Lower leg skin (tissue), 4 donors: ENCODE results near the gene NEK1. TPM values are rescaled to one million over a fixed set of nuclear protein-coding genes. Genes with fewer than 3 reads are reported as not detected.

Source experiments
- DNase-seq, 2 donors: peaks; one replicate each; pipeline ENCODE4 v3.0.0-alpha.2; 2019; ENCODE audit warnings: low spot score in 2 of 2
- H3K4me3 ChIP-seq: fragments of 200-600 bp; sonication (generic); 2 replicates; pipeline ENCODE4 v1.5.1; 2017; ENCODE audit warnings: mild to moderate bottlenecking, low read depth; ENCODE audit not compliant: poor library complexity, severe bottlenecking
- POLR2A ChIP-seq, 2 donors: fragments of 450-650 bp; IDR thresholded peaks; one replicate each; pipeline ENCODE4 v1.6.1; 2016 to 2017; ENCODE audit warnings: antibody characterized with exemption in 2 of 2, mild to moderate bottlenecking in 1 of 2, moderate library complexity in 1 of 2
- WGBS, 2 donors: methylation state at CpG; one replicate each; pipeline ENCODE4 v1.1.5; 2018; 5-methylcytosine and 5-hydroxymethylcytosine counted together
- intact Hi-C: fragments of 100-400 bp; cut with DNase I; formaldehyde crosslinking; loops from one replicate; pipeline ENCODE4 v1.15.0; 2023; ENCODE audit warnings: low total_unique reads
- total RNA-seq, 4 donors: library from RNA; depleted of rRNA; stranded (reverse); fragments of >200 nt; gene quantifications; one replicate each; pipeline ENCODE4 v1.1.0, GENCODE V29; 2016
- TF ChIP-seq, protein P1 (sequence below), 3 donors: fragments of 450-650 bp; IDR thresholded peaks; one replicate each; pipeline ENCODE4 v1.5.1; 2016; ENCODE audit warnings: antibody characterized with exemption in 3 of 3, mild to moderate bottlenecking in 3 of 3, moderate library complexity in 2 of 3

NEK1 gene
- total RNA-seq, 4 donors from 2014 or later, result 4.8 to 6.9 (median 5.5) TPM

DNA sequence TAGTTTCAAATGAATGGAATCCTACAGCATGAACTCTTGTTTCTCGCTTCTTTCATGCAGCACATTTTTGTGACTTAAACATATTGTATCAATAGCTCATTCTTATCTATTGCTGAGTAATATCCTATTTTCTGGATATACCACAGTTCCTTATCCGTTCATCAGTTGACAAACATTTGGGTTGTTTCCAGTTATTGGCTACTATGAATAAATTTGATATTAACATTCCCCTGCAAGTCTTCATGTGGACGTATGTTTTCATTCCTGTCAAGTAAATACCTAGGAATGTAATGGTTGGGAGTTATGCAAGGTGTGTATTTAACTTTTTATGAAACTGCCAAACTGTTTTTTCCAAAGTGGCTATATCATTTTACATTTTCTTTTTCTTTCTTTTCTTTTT is 227.6 kb downstream of the NEK1 start:
- TF ChIP-seq, protein P1, sequence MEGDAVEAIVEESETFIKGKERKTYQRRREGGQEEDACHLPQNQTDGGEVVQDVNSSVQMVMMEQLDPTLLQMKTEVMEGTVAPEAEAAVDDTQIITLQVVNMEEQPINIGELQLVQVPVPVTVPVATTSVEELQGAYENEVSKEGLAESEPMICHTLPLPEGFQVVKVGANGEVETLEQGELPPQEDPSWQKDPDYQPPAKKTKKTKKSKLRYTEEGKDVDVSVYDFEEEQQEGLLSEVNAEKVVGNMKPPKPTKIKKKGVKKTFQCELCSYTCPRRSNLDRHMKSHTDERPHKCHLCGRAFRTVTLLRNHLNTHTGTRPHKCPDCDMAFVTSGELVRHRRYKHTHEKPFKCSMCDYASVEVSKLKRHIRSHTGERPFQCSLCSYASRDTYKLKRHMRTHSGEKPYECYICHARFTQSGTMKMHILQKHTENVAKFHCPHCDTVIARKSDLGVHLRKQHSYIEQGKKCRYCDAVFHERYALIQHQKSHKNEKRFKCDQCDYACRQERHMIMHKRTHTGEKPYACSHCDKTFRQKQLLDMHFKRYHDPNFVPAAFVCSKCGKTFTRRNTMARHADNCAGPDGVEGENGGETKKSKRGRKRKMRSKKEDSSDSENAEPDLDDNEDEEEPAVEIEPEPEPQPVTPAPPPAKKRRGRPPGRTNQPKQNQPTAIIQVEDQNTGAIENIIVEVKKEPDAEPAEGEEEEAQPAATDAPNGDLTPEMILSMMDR (IDR thresholded peaks at IDR 0.05), result no peak
- TF ChIP-seq POLR2A (IDR thresholded peaks at IDR 0.05), result no peak
- no peak for DNase-seq
- 83 to 86% methylated on average over 3 of the region's 3 CpGs for whole genome bisulfite sequencing, 2 donors
- H3K4me3 ChIP-seq, result no peak overlapping the region
- intact Hi-C loops, result no loop called here

DNA sequence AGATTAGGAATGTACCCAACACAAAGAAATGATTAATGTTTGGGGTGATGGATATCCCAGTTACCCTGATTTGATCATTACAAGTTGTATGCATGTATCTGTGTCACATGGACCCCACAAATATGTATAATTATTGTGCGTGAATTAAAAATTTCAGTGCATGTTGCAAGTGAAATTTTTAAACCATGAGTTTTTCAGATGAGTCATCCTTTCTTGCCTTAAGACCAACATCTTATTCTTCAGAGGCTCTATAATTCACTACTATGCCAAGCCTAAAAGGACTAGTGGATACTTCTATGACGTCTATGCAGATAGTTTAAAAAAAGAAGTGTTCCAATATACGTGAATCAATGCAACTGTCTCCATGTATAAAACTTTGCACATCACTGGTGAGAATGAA is 228.7 kb downstream of the NEK1 start:
- TF ChIP-seq, protein P1 (IDR thresholded peaks at IDR 0.05), result no peak
- TF ChIP-seq POLR2A (IDR thresholded peaks at IDR 0.05), result no peak
- DNase-seq, result no peak
- 54 to 63% methylated on average over 3 of the region's 3 CpGs for WGBS, 2 donors
- H3K4me3 ChIP-seq, result no peak overlapping the region
- intact Hi-C loops, result no loop called here

DNA sequence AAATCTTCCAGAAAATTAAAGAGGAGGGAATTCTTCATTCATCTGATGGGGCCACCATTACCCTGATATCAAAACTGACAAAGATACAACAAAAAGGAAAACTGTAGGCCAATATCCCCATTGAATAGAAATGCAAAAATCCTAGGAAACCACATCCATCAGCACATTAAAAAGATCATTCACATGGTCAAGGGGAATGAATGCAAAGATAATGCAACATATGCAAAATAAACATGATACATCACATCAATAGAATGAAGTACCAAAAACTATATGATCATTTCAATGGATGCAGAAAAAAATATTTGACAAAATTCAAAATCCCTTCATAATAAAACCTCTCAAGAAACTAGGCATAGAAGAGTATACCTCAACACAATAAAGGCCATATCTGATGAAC is 232.7 kb downstream of the NEK1 start:
- no peak overlapping the region for H3K4me3 ChIP-seq
- intact Hi-C loops, result no loop called here
- TF ChIP-seq, protein P1 (IDR thresholded peaks at IDR 0.05), result no peak
- TF ChIP-seq POLR2A (IDR thresholded peaks at IDR 0.05), result no peak
- no peak for DNase-seq

DNA sequence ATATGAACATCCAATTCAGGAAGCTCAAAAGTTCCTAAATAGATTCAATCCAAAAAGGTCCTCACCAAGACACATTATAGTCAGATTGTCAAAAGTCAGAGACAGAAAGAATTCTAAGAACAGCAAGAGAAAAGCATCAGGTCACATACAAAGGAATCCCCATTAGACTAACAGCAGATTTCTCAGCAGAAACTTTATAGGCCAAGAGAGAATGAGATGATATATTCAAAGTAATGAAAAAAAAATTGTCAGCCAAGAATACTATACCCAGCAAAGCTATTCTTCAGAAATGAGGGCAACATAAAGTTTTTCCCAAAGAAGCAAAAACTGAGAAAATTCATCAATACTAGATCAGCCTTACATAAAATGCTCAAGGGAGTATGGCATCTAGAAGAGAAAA is 235.0 kb downstream of the NEK1 start:
- H3K4me3 ChIP-seq, result no peak overlapping the region

DNA sequence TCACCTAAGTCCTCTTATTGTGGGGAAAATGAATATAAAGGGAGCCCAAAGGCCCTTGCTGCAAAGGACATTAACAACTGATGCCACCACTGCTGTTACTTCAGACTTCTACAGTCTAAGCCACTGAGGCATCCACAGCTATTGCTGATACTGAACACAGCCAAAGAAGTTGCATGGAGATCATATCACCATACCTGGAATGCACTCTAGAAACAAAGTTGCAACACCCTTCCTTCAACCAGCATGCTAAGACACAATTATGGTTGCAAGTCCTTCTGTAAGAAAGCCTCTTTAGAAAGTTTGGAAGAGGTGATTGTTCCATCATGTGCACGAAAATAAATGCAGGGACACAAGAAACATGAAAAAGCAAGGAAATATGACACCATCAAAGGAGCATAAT is 236.0 kb downstream of the NEK1 start:
- DNase-seq, result no peak
- no peak for TF ChIP-seq POLR2A (IDR thresholded peaks at IDR 0.05)
- TF ChIP-seq, protein P1 (IDR thresholded peaks at IDR 0.05), result no peak
- H3K4me3 ChIP-seq, result no peak overlapping the region
- WGBS, 2 donors, result 80 to 89% methylated on average over 1 of the region's 1 CpG
- intact Hi-C loops, result no loop called here

More for the DNA sequence above, 235.0 kb downstream of the NEK1 start:
- DNase-seq, result no peak
- intact Hi-C loops, result no loop called here
- TF ChIP-seq, protein P1 (IDR thresholded peaks at IDR 0.05), result no peak
- TF ChIP-seq POLR2A (IDR thresholded peaks at IDR 0.05), result no peak

DNA sequence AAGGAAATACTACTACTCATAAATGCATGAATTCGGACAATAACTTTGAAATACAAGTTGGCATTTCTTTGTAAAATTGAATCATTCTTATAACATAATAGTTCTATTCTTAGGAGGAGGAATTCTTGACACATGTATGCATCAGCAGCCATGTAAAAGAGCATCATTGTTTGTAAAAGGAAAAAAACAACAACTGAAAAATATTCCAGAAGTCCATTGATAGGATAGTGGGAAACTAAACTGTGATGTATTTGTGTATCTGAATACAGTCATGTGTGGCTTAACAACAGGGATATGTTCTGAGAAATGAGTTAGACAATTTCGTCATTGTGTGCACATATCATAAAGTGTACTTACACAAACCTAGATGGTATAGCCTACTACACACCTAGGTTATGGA is 239.6 kb downstream of the NEK1 start:
- intact Hi-C loops, result no loop called here
- 84 to 92% methylated on average over 2 of the region's 2 CpGs for WGBS, 2 donors

More for the DNA sequence above, 239.6 kb downstream of the NEK1 start:
- no peak for DNase-seq
- no peak for TF ChIP-seq POLR2A (IDR thresholded peaks at IDR 0.05)
- TF ChIP-seq, protein P1 (IDR thresholded peaks at IDR 0.05), result no peak
- H3K4me3 ChIP-seq, result no peak overlapping the region
